PC-9 (cell line): ENCODE measurements around the gene LSM12. TPM values are rescaled to one million over a fixed set of nuclear protein-coding genes. Genes with fewer than 3 reads are reported as not detected.

Experiments used
- BruUV-seq: library from RNA; stranded (reverse); fragments of 400-500 nt; replicated peaks from 2 replicates; lab custom pipeline; 2021; lab: Mats Ljungman, UMichigan
- CTCF ChIA-PET: fragments of 300-600 bp; sonication (Branson Sonifier 250); formaldehyde crosslinking; loops from one replicate; lab custom pipeline; 2022; ENCODE audit warnings: antibody characterized with exemption; lab: Charles Lee
- POLR2A ChIA-PET: fragments of 300-600 bp; sonication (Branson Sonifier 250); formaldehyde crosslinking; loops from one replicate; lab custom pipeline; 2022; ENCODE audit warnings: antibody characterized with exemption; ENCODE audit not compliant: unreplicated experiment; lab: Charles Lee
- DNase-seq, 2 experiments: peaks; one replicate each; pipeline versions ENCODE4 v3.0.0 to v3.0.0-alpha.2; 2015 to 2022; ENCODE audit warnings: mixed read lengths in 1 of 2
- H2AFZ ChIP-seq: fragments of 200-600 bp; sonication (generic); 2 replicates; pipeline ENCODE4 v1.8.1; 2017; ENCODE audit warnings: antibody characterized with exemption
- H3F3A ChIP-seq: fragments of 200-600 bp; sonication (generic); 2 replicates; pipeline ENCODE4 v1.8.1; 2017; ENCODE audit warnings: antibody characterized with exemption, mild to moderate bottlenecking, low read depth; ENCODE audit not compliant: insufficient read depth
- H3K27ac ChIP-seq: fragments of 200-600 bp; sonication (generic); 2 replicates; pipeline ENCODE4 v1.6.1; 2016; ENCODE audit warnings: mixed run types
- H3K27me3 ChIP-seq: fragments of 200-600 bp; sonication (generic); 2 replicates; pipeline ENCODE4 v1.6.1; 2016; ENCODE audit warnings: low read depth, mixed run types; ENCODE audit not compliant: insufficient read depth
- H3K36me3 ChIP-seq: fragments of 200-600 bp; sonication (generic); 2 replicates; pipeline ENCODE4 v1.6.1; 2016; ENCODE audit warnings: low read depth, mixed run types
- H3K4me1 ChIP-seq: fragments of 200-600 bp; sonication (generic); replicated peaks from 2 replicates; pipeline ENCODE4 v1.6.1; 2016; ENCODE audit warnings: mixed run types; ENCODE audit not compliant: insufficient read depth
- H3K4me2 ChIP-seq: fragments of 200-600 bp; sonication (generic); 2 replicates; pipeline ENCODE4 v1.6.1; 2017; ENCODE audit warnings: mixed run types
- H3K4me3 ChIP-seq: fragments of 200-600 bp; sonication (generic); 2 replicates; pipeline ENCODE4 v1.6.1; 2016; ENCODE audit warnings: mixed run types
- H3K79me2 ChIP-seq: fragments of 200-600 bp; sonication (generic); 2 replicates; pipeline ENCODE4 v1.6.1; 2017; ENCODE audit warnings: low read depth, mixed run types
- H3K9me2 ChIP-seq: fragments of 200-600 bp; sonication (generic); 2 replicates; pipeline ENCODE4 v1.8.1; 2017; ENCODE audit warnings: mild to moderate bottlenecking; ENCODE audit not compliant: insufficient read depth
- H3K9me3 ChIP-seq: fragments of 200-600 bp; sonication (generic); 2 replicates; pipeline ENCODE4 v1.8.1; 2016; ENCODE audit warnings: low read depth; ENCODE audit not compliant: insufficient read depth
- H4K20me1 ChIP-seq: fragments of 200-600 bp; sonication (generic); 2 replicates; pipeline ENCODE4 v1.8.1; 2017; ENCODE audit not compliant: insufficient read depth
- CTCF ChIP-seq: fragments of 200-600 bp; sonication (generic); conservative IDR thresholded peaks from 2 replicates; pipeline ENCODE4 v1.6.1; 2017; ENCODE audit warnings: mixed run types, antibody characterized with exemption, mild to moderate bottlenecking, moderate library complexity
- EZH2 ChIP-seq: fragments of 200-600 bp; sonication (generic); IDR thresholded peaks from 2 replicates; pipeline ENCODE4 v1.8.0; 2017; ENCODE audit warnings: antibody characterized with exemption, low read depth
- intact Hi-C: fragments of 100-400 bp; cut with micrococcal nuclease; formaldehyde crosslinking; loops from one replicate; pipeline ENCODE4 v1.10.0; 2022; ENCODE audit not compliant: unreplicated experiment
- total RNA-seq: library from RNA; stranded (reverse); gene quantifications from 2 replicates; pipeline ENCODE4 v1.2.3, GENCODE V29; 2021

The LSM12 gene
- total RNA-seq, 1 experiment from 2014 or later: 62.7 TPM

DNA sequence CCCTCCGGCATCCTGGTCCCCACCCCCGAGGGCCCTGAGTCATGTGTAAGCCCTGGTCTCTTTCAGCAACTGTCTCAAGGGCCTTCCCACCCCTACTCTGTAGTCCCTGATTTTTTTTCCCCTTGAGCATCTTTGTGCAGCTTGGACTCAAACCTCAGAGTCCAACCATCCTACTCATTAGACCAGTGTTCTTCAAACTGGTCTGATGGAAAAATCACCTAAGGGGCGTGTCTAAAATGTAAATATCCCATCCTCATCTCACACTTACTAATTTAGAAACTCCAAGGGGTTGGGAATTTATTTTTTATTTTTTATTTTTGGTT is 4.7 kb upstream of the LSM12 start:
- no peaks in the 10 kb centered on the region for H3K9me3 ChIP-seq
- H3K4me2 ChIP-seq: peak overlapping the region; percentile 84
- no peaks in the 10 kb centered on the region for H3K27me3 ChIP-seq
- peak overlapping the region; percentile 66 for H3K4me3 ChIP-seq
- no peak for TF ChIP-seq CTCF
- no peak for TF ChIP-seq EZH2
- ChIA-PET CTCF (interaction anchor here (0.7 kb wide), 1 partner anchor 63 kb away, joined by 3 read pairs; no protein-coding TSS in a partner anchor), POLR2A (interaction anchor here (0.6 to 1.0 kb wide), 2 partner anchors 53 to 75 kb away, joined by 3 to 22 read pairs; no protein-coding TSS in a partner anchor)
- no peaks in the 10 kb centered on the region; the same call in 1 of the 2 replicates for H4K20me1 ChIP-seq
- no peaks in the 10 kb centered on the region for H3K9me2 ChIP-seq
- intact Hi-C loops: loop anchor here (2.0 to 10.0 kb wide), 4 partner anchors 36 to 274 kb away; partner anchors contain the start of genes GRN and TMUB2
- TSS peak; percentile 62 for BruUV-seq
- peaks cover 40% of the 10 kb centered on the region for H3K4me1 ChIP-seq
- peaks cover 37% of the 10 kb centered on the region for H3K79me2 ChIP-seq
- peak in 1 of 2 experiments; percentile 72 for DNase-seq
- H3K36me3 ChIP-seq: 0 out of 2 replicates have a peak, but pooled peaks cover 7% of the 10 kb centered on the region
- peaks cover 42% of the 10 kb centered on the region for H3F3A ChIP-seq
- H3K27ac ChIP-seq: peak overlapping the region; percentile 87
- peak overlapping the region; percentile 89 for H2AFZ ChIP-seq

DNA sequence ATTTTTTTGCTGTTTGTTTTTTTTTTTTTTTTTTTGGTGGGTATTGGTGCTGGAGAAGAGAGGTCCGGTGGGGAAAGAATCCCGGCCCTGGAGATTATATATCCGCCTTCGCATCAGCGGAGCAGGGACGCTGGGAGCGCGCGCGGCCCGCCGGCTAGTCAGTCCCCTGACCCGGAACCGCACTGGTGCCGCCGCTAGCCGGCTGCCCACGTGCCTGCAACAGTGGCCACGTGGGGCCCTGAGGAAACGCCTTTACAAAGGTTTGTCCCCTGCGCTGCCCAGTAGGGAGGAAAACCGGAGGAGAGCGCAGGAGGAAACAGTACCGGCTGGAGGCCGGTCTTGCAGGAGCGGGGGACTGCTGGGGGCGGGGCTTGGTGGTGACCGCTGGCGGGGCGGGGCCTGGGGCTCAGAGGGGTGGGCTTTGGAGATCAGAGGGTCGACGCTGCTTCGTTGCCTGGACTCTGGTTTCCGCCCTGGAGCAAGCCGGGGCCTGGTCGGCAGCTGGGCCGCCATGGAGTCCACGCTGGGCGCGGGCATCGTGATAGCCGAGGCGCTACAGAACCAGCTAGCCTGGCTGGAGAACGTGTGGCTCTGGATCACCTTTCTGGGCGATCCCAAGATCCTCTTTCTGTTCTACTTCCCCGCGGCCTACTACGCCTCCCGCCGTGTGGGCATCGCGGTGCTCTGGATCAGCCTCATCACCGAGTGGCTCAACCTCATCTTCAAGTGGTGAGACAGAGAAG is 4.2 kb upstream of the LSM12 start, which contains the start of gene G6PC3:
Gene G6PC3, plus strand, starts transcription at position 281 of the 743 bp plus-strand sequence. Its CDS starts 231 bp downstream, at position 512.
- Histone ChIP-seq H3K4me3 (peak within 1 kb of the TSS; percentile 66), H2AFZ (peak within 1 kb of the TSS; percentile 91), H4K20me1 (no peaks in the 10 kb centered on the region; the same call in 1 of the 2 replicates), H3K4me2 (peak within 1 kb of the TSS; percentile 84), H3K9me3 (no peaks in the 10 kb centered on the region), H3K4me1 (peaks cover 40% of the 10 kb centered on the region), H3K27me3 (no peaks in the 10 kb centered on the region), H3K36me3 (0 out of 2 replicates have a peak, but pooled peaks cover 7% of the 10 kb centered on the region), H3K9me2 (no peaks in the 10 kb centered on the region), H3K79me2 (peaks cover 42% of the 10 kb centered on the region), H3F3A (peaks cover 46% of the 10 kb centered on the region), H3K27ac (peak within 1 kb of the TSS; percentile 87)
- ChIA-PET CTCF (interaction anchor here (0.7 kb wide), 2 partner anchors 62 to 275 kb away, joined by 3 read pairs; no protein-coding TSS in a partner anchor), POLR2A (interaction anchor here (0.6 to 1.0 kb wide), 4 partner anchors 12 to 602 kb away, joined by 3 to 22 read pairs (median 16); no protein-coding TSS in a partner anchor)
- DNase-seq: peak; percentile 93
- TF ChIP-seq CTCF (no peak), EZH2 (no peak)
- no TSS peak for BruUV-seq
- intact Hi-C loops: loop anchor here (1.0 to 10.0 kb wide), 5 partner anchors 37 to 274 kb away; partner anchors contain the start of genes GRN and TMUB2

DNA sequence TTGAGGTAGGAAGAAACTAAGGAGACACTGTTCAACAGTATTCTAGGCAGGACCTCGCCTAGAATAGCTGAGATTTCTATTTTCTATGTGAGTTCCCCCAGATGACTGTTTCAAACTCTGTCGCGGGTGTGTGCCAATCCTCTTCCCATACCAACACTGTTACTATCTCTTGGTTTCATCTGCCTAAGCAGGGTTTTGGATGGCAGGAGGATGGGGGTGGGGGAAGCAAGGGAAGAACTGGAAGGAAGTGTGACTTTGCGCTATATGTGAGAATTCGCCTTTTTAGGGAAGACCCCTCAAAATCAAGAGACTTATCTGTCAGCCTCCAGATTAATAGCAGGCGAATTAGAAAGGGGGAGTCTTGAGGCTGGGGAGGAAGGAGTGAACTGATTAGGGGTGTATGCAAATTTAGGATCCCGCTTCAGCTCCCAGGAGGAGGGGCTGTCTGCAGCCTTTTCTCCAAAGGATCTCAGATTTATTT is 3.5 kb upstream of the LSM12 start:
- POLR2A ChIA-PET: interaction anchor here (0.6 kb wide), 2 partner anchors 13 to 603 kb away, joined by 15 to 17 read pairs; no protein-coding TSS in a partner anchor
- peaks cover 42% of the 10 kb centered on the region for H3K4me1 ChIP-seq
- peaks cover 52% of the 10 kb centered on the region for H3F3A ChIP-seq
- CTCF ChIA-PET: interaction anchor here (0.7 kb wide), 1 partner anchor 276 kb away, joined by 3 read pairs; no protein-coding TSS in a partner anchor
- H3K9me3 ChIP-seq: no peaks in the 10 kb centered on the region
- TF ChIP-seq EZH2: no peak
- TF ChIP-seq CTCF: no peak
- no peaks in the 10 kb centered on the region for H3K9me2 ChIP-seq
- peak overlapping the region; percentile 84 for H3K4me2 ChIP-seq
- H3K36me3 ChIP-seq: 0 out of 2 replicates have a peak, but pooled peaks cover 3% of the 10 kb centered on the region
- peak in 1 of 2 experiments; percentile 53 for DNase-seq
- intact Hi-C loops: loop anchor here (1.0 to 10.0 kb wide), 5 partner anchors 37 to 275 kb away; partner anchors contain the start of genes GRN and TMUB2
- peaks cover 49% of the 10 kb centered on the region for H3K79me2 ChIP-seq
- H2AFZ ChIP-seq: peak overlapping the region; percentile 91
- H3K4me3 ChIP-seq: peak overlapping the region; percentile 66
- H3K27me3 ChIP-seq: no peaks in the 10 kb centered on the region
- BruUV-seq: TSS peak; percentile 27
- H4K20me1 ChIP-seq: no peaks in the 10 kb centered on the region; the same call in 1 of the 2 replicates
- peak overlapping the region; percentile 87 for H3K27ac ChIP-seq
